Right lobe of liver (tissue), 4 donors: Measurements from ENCODE around the gene BMP7.

Experiments
- POLR2A ChIP-seq: fragments of 450-650 bp; IDR thresholded peaks from one replicate; pipeline ENCODE4 v1.6.1; 2017; ENCODE audit warnings: antibody characterized with exemption, mild to moderate bottlenecking
- TF ChIP-seq, protein P1 (sequence below), 4 donors: fragments of 200-600 bp in 3 of 4; fragments of 450-650 bp in 1 of 4; IDR thresholded peaks; one replicate each; pipeline versions ENCODE4 v1.5.1 to v1.8.0; 2016 to 2022; ENCODE audit warnings: antibody characterized with exemption in 4 of 4, mild to moderate bottlenecking in 2 of 4
- donor health status: DM: no; HTN: no; CAD: no.
- donor health status: DM: no; HTN: no; CAD: no.
- donor health status: DM: no; HTN: yes; CAD: no.

DNA sequence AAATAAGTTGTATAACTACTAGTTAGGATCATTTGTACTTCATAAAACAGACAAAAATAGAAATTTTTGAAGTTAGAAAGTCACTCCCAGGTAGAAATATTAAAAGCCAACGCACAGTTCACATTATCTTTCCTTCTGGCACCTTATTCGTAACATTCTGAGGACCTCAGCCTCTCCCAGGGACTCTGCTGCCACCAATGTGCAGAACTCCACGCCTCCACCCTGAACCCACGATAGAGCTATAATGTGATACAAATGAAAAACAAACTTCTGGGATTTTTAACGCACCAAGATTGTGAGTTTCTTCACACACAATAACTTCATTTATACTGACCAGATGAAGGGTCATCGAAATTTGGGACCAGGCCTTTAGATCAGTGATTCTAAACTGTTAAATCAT, 9.5 kb downstream of the BMP7 start:
- TF ChIP-seq, protein P1, sequence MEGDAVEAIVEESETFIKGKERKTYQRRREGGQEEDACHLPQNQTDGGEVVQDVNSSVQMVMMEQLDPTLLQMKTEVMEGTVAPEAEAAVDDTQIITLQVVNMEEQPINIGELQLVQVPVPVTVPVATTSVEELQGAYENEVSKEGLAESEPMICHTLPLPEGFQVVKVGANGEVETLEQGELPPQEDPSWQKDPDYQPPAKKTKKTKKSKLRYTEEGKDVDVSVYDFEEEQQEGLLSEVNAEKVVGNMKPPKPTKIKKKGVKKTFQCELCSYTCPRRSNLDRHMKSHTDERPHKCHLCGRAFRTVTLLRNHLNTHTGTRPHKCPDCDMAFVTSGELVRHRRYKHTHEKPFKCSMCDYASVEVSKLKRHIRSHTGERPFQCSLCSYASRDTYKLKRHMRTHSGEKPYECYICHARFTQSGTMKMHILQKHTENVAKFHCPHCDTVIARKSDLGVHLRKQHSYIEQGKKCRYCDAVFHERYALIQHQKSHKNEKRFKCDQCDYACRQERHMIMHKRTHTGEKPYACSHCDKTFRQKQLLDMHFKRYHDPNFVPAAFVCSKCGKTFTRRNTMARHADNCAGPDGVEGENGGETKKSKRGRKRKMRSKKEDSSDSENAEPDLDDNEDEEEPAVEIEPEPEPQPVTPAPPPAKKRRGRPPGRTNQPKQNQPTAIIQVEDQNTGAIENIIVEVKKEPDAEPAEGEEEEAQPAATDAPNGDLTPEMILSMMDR (IDR thresholded peaks at IDR 0.05): no peak
- TF ChIP-seq POLR2A: no peak
